KBM-7 (cell line): ENCODE measurements around the gene CLPSL1.

Experiments
- DNase-seq: peaks from one replicate; pipeline ENCODE4 v3.0.0-alpha.2; 2015
- in situ Hi-C: fragments of 300-500 bp; cut with MboI; formaldehyde crosslinking; loops from 2 replicates; pipeline ENCODE4 v1.14.3; 2020; ENCODE audit warnings: low sequenced_read_pairs, low pct_unique_long_range_greater_than_20kb, mixed read lengths

The CLPSL1 gene

GRCh38 chr6:35754452-35755277 is 26.2 kb upstream of the CLPSL1 start:
- in situ Hi-C loops: no loop called here
- DNase-seq: no peak

GRCh38 chr6:35755278-35755924 is 25.4 kb upstream of the CLPSL1 start:
- in situ Hi-C loops: no loop called here
- no peak for DNase-seq

- in situ Hi-C loops: no loop called here
- DNase-seq: peak; percentile 54
Measured at GRCh38 chr6:35757456-35758123, 23.2 kb upstream of the CLPSL1 start.

- in situ Hi-C loops: no loop called here
- DNase-seq: no peak
Measured at GRCh38 chr6:35759426-35759825, 21.4 kb upstream of the CLPSL1 start.

- in situ Hi-C loops: no loop called here
Measured at GRCh38 chr6:35765739-35766138, 15.1 kb upstream of the CLPSL1 start.

GRCh38 chr6:35769211-35769610 is 11.6 kb upstream of the CLPSL1 start:
- no peak for DNase-seq
- in situ Hi-C loops: no loop called here

More at GRCh38 chr6:35765739-35766138, 15.1 kb upstream of the CLPSL1 start:
- DNase-seq: no peak

GRCh38 chr6:35771343-35771627 is 9.5 kb upstream of the CLPSL1 start:
- in situ Hi-C loops: no loop called here
- DNase-seq: no peak

- no peak for DNase-seq
- in situ Hi-C loops: no loop called here
Measured at GRCh38 chr6:35774116-35774794, 6.6 kb upstream of the CLPSL1 start.

- in situ Hi-C loops: no loop called here
- no peak for DNase-seq
Measured at GRCh38 chr6:35775031-35775430, 5.8 kb upstream of the CLPSL1 start.

GRCh38 chr6:35776364-35777215 is 4.2 kb upstream of the CLPSL1 start, which contains the start of gene CLPSL2:
CLPSL2 (plus strand) TSS chr6:35776598; CDS start chr6:35776619, 21 bp downstream.
- in situ Hi-C loops: no loop called here
- peak; percentile 32 for DNase-seq

GRCh38 chr6:35777356-35778102 is 3.3 kb upstream of the CLPSL1 start:
- no peak for DNase-seq
- in situ Hi-C loops: no loop called here

- DNase-seq: no peak
- in situ Hi-C loops: no loop called here
Measured at GRCh38 chr6:35778437-35778836, 2.4 kb upstream of the CLPSL1 start.

- in situ Hi-C loops: no loop called here
- DNase-seq: no peak
Measured at GRCh38 chr6:35781290-35781689, 471 bp downstream of the CLPSL1 start.

- no peak for DNase-seq
- in situ Hi-C loops: no loop called here
Measured at GRCh38 chr6:35782424-35782823, 1.6 kb downstream of the CLPSL1 start.

- no peak for DNase-seq
- in situ Hi-C loops: no loop called here
Measured at GRCh38 chr6:35784200-35784599, 3.4 kb downstream of the CLPSL1 start.

- in situ Hi-C loops: no loop called here
- no peak for DNase-seq
Measured at GRCh38 chr6:35786272-35786671, 5.5 kb downstream of the CLPSL1 start.

- DNase-seq: no peak
- in situ Hi-C loops: no loop called here
Measured at GRCh38 chr6:35786810-35787209, 6.0 kb downstream of the CLPSL1 start.
